Measurements from ENCODE around the gene BTD. TPM values are rescaled to one million over a fixed set of nuclear protein-coding genes. Genes with fewer than 3 reads are reported as not detected.

The BTD gene
- total RNA-seq, 1 donor from 2014 or later: 9.7 TPM

DNA sequence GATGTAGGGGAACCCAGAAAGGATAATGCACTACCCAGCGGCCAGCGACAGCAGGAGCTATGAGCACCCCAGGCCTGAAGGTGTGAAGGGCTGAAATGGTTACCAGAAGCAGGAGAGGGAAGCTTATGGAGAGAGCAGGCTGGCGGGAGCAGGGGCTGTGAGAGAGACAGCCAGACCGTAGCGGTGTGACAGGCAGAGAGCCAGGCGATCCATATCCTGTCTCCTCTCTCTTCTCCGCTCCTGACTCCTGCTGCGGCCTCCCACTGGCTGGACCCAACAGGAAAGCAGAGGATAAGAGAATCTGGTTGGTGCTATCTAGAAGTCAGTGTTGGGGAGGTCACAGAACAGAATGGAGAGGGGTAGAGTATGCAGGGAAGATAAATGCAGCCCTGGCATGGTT, 49.9 kb downstream of the BTD start:
- H3K27me3 ChIP-seq (ENCODE audit: control insufficient read depth, insufficient read depth, low read length): no peaks in the 10 kb centered on the region
- no peak overlapping the region for H3K4me3 ChIP-seq (ENCODE audit: low read depth, low read length)
- no peaks in the 10 kb centered on the region for H3K36me3 ChIP-seq (ENCODE audit: control insufficient read depth, insufficient read depth, low read length)
- TF ChIP-seq, protein P1, sequence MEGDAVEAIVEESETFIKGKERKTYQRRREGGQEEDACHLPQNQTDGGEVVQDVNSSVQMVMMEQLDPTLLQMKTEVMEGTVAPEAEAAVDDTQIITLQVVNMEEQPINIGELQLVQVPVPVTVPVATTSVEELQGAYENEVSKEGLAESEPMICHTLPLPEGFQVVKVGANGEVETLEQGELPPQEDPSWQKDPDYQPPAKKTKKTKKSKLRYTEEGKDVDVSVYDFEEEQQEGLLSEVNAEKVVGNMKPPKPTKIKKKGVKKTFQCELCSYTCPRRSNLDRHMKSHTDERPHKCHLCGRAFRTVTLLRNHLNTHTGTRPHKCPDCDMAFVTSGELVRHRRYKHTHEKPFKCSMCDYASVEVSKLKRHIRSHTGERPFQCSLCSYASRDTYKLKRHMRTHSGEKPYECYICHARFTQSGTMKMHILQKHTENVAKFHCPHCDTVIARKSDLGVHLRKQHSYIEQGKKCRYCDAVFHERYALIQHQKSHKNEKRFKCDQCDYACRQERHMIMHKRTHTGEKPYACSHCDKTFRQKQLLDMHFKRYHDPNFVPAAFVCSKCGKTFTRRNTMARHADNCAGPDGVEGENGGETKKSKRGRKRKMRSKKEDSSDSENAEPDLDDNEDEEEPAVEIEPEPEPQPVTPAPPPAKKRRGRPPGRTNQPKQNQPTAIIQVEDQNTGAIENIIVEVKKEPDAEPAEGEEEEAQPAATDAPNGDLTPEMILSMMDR (IDR thresholded peaks at IDR 0.05; ENCODE audit: insufficient read depth, low read length, severe bottlenecking): no peak
- DNase-seq (ENCODE audit: low read depth) (no peak), FAIRE-seq (no peak)

DNA sequence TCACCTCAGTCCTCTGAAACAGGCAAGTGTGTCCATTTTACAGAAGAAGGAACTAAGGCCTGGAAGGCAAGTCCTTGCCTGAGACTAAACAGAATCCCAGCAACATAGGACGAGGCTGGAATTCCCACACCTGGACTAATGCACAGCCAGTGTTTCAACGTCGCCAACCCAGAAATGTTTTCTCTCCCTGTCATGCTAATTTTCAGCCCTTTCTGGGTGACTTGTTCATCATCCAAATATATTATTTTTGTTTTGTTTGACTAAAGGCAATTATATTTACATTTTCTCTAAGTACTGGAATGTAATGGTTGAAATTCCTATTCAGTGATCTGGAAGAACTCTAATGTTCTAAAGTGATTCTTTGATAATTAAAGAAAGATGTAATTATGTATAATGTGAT, 51.8 kb downstream of the BTD start:
- no peaks in the 10 kb centered on the region for H3K36me3 ChIP-seq (ENCODE audit: control insufficient read depth, insufficient read depth, low read length)
- TF ChIP-seq, protein P1 (IDR thresholded peaks at IDR 0.05; ENCODE audit: insufficient read depth, low read length, severe bottlenecking): no peak
- no peaks in the 10 kb centered on the region for H3K27me3 ChIP-seq (ENCODE audit: control insufficient read depth, insufficient read depth, low read length)
- H3K4me3 ChIP-seq (ENCODE audit: low read depth, low read length): no peak overlapping the region
- no peak for FAIRE-seq
- DNase-seq (ENCODE audit: low read depth): no peak

GRCh38 chr3:15654127-15654526, 52.6 kb downstream of the BTD start:
- Histone ChIP-seq H3K27me3 (ENCODE audit: control insufficient read depth, insufficient read depth, low read length) (no peaks in the 10 kb centered on the region), H3K4me3 (ENCODE audit: low read depth, low read length) (no peak overlapping the region), H3K36me3 (ENCODE audit: control insufficient read depth, insufficient read depth, low read length) (no peaks in the 10 kb centered on the region)
- FAIRE-seq (no peak), DNase-seq (ENCODE audit: low read depth) (no peak)
- TF ChIP-seq, protein P1 (IDR thresholded peaks at IDR 0.05; ENCODE audit: insufficient read depth, low read length, severe bottlenecking): no peak

DNA sequence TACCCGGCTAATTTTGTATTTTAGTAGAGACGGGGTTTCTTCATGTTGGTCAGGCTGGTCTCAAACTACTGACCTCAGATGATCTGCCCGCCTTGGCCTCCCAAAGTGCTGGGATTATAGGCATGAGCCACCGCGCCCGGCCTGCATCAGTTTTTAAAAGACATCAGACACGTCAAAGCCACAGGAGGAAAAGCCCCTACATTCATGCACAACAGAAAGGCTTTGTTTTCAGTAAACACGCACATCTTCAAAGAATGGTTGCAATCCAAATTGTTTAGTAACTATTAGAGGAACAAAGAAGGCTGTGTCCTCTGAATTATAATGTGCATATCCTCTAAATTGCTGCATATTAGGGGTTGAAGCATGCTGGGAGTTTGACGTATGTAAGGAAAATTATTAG, 53.3 kb downstream of the BTD start:
- H3K4me3 ChIP-seq (ENCODE audit: low read depth, low read length): no peak overlapping the region
- H3K27me3 ChIP-seq (ENCODE audit: control insufficient read depth, insufficient read depth, low read length): no peaks in the 10 kb centered on the region
- FAIRE-seq (no peak), DNase-seq (ENCODE audit: low read depth) (no peak)
- H3K36me3 ChIP-seq (ENCODE audit: control insufficient read depth, insufficient read depth, low read length): no peaks in the 10 kb centered on the region
- TF ChIP-seq, protein P1 (IDR thresholded peaks at IDR 0.05; ENCODE audit: insufficient read depth, low read length, severe bottlenecking): no peak

DNA sequence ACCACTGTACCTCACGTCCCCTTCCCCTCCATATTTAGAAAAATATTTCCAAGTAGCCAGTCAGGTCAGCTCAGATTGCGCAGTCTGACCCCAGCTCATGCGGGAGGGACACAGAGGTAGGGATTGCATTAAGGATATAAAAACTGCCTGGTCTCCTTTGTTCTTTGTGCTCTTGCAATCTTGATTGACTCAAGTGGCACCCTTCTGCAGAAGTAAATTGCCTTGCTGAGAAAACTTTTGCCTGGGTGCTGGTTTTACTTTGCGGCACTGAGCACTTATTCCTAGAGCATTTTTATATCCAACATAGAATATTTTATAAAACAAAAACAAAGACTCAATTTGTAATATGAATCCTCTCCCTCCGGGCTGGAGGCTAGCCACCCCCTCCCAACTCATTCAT, 54.8 kb downstream of the BTD start:
- no peak for DNase-seq (ENCODE audit: low read depth)
- TF ChIP-seq, protein P1 (IDR thresholded peaks at IDR 0.05; ENCODE audit: insufficient read depth, low read length, severe bottlenecking): no peak
- Histone ChIP-seq H3K4me3 (ENCODE audit: low read depth, low read length) (no peak overlapping the region), H3K27me3 (ENCODE audit: control insufficient read depth, insufficient read depth, low read length) (no peaks in the 10 kb centered on the region), H3K36me3 (ENCODE audit: control insufficient read depth, insufficient read depth, low read length) (no peaks in the 10 kb centered on the region)
- no peak for FAIRE-seq

GRCh38 chr3:15657016-15657415, 55.5 kb downstream of the BTD start:
- Histone ChIP-seq H3K36me3 (ENCODE audit: control insufficient read depth, insufficient read depth, low read length) (no peaks in the 10 kb centered on the region), H3K27me3 (ENCODE audit: control insufficient read depth, insufficient read depth, low read length) (no peaks in the 10 kb centered on the region), H3K4me3 (ENCODE audit: low read depth, low read length) (no peak overlapping the region)
- TF ChIP-seq, protein P1 (IDR thresholded peaks at IDR 0.05; ENCODE audit: insufficient read depth, low read length, severe bottlenecking): no peak
- FAIRE-seq: no peak
- no peak for DNase-seq (ENCODE audit: low read depth)

Measured in bronchial epithelial cell (primary cell).